Tibial nerve (tissue), 4 donors: ENCODE data around the gene PER1. TPM values are rescaled to one million over a fixed set of nuclear protein-coding genes. Genes with fewer than 3 reads are reported as not detected.
A peak's percentile ranks its signal among the peaks of the same experiment; 100 is the strongest.

Experiments used
- DNase-seq, 2 donors: peaks; one replicate each; pipeline ENCODE4 v3.0.0-alpha.2; 2019; ENCODE audit warnings: low spot score in 2 of 2
- H3K27ac ChIP-seq, 4 donors: fragments of 200-600 bp; sonication (generic) in 3 of 4; one replicate each; pipeline ENCODE4 v1.5.1; 2017 to 2019; ENCODE audit warnings: mild to moderate bottlenecking in 1 of 4
- H3K27me3 ChIP-seq, 2 donors: fragments of 200-600 bp; sonication (generic) in 1 of 2; one replicate each; pipeline versions ENCODE4 v1.5.1 to v1.6.0; 2017 to 2019
- H3K36me3 ChIP-seq, 3 donors: fragments of 200-600 bp; sonication (generic); one replicate each; pipeline ENCODE4 v1.5.1; 2018 to 2019
- H3K4me1 ChIP-seq, 4 donors: fragments of 200-600 bp; sonication (generic) in 3 of 4; one replicate each; pipeline ENCODE4 v1.5.1; 2017 to 2019
- H3K4me3 ChIP-seq, 4 donors: fragments of 200-600 bp; sonication (generic) in 3 of 4; one replicate each; pipeline ENCODE4 v1.5.1; 2017 to 2019; ENCODE audit warnings: mild to moderate bottlenecking in 1 of 4, moderate library complexity in 1 of 4
- H3K9me3 ChIP-seq, 4 donors: fragments of 200-600 bp; sonication (generic) in 3 of 4; one replicate each; pipeline ENCODE4 v1.5.1; 2017 to 2019
- CTCF ChIP-seq, 5 experiments: fragments of 200-600 bp in 3 of 5; fragments of 450-650 bp in 2 of 5; sonication (generic) in 3 of 5; IDR thresholded peaks; one replicate each; pipeline ENCODE4 v1.5.1; 2016 to 2019; ENCODE audit warnings: antibody characterized with exemption in 5 of 5, mild to moderate bottlenecking in 3 of 5, moderate library complexity in 2 of 5
- EP300 ChIP-seq, 2 donors: sonication (generic); formaldehyde crosslinking; IDR thresholded peaks; one replicate each; pipeline ENCODE4 v1.6.1; 2017; ENCODE audit warnings: antibody characterized with exemption in 2 of 2, mild to moderate bottlenecking in 1 of 2
- POLR2A ChIP-seq, 2 donors: fragments of 450-650 bp; IDR thresholded peaks; one replicate each; pipeline ENCODE4 v1.6.1; 2017; ENCODE audit warnings: antibody characterized with exemption in 2 of 2, mild to moderate bottlenecking in 2 of 2, moderate library complexity in 2 of 2
- WGBS, 2 donors: methylation state at CpG; one replicate each; pipeline ENCODE4 v1.1.5; 2018; 5-methylcytosine and 5-hydroxymethylcytosine counted together
- total RNA-seq, 4 donors: library from RNA; depleted of rRNA; stranded (reverse); fragments of >200 nt; gene quantifications; one replicate each; pipeline ENCODE4 v1.1.0, GENCODE V29; 2016

Gene PER1
- total RNA-seq, 4 donors from 2014 or later: 157 to 328 (median 204) TPM

GRCh38 chr17:8118769-8119580 is 33.2 kb downstream of the PER1 start:
- Histone ChIP-seq H3K36me3 (no peaks in the 10 kb centered on the region), H3K4me1 (peaks cover 0 to 64% (median 42%) of the 10 kb centered on the region in 4 donors), H3K9me3 (no peaks in the 10 kb centered on the region), H3K27ac (peak overlapping the region; percentile 79 to 94 (median 86)), H3K4me3 (peak overlapping the region; percentile 49 to 86 (median 62)), H3K27me3 (peaks cover 0 to 24% of the 10 kb centered on the region in 2 donors)
- TF ChIP-seq POLR2A (IDR thresholded peaks at IDR 0.05) (peak in 1 of 2 donors; percentile 11), EP300 (IDR thresholded peaks at IDR 0.05) (peak; percentile 19 to 32), CTCF (IDR thresholded peaks at IDR 0.05) (peak; percentile 87 to 96 (median 94))
- peak; percentile 81 to 86 for DNase-seq
- 0% methylated on average over 24 to 38 of the region's 38 CpGs for WGBS, 2 donors

GRCh38 chr17:8117980-8118768 is 34.0 kb downstream of the PER1 start, which contains the start of gene ALOXE3:
ALOXE3 (minus strand) TSS chr17:8118514; CDS start chr17:8117990, 524 bp downstream.
- TF ChIP-seq POLR2A (IDR thresholded peaks at IDR 0.05) (no peak), CTCF (IDR thresholded peaks at IDR 0.05) (no peak), EP300 (IDR thresholded peaks at IDR 0.05) (no peak)
- Histone ChIP-seq H3K4me3 (peak within 1 kb of the TSS; percentile 49 to 86 (median 62)), H3K27me3 (peaks cover 0 to 32% of the 10 kb centered on the region in 2 donors), H3K36me3 (no peaks in the 10 kb centered on the region), H3K9me3 (no peaks in the 10 kb centered on the region), H3K27ac (peak within 1 kb of the TSS; percentile 79 to 94 (median 86)), H3K4me1 (peaks cover 0 to 56% (median 37%) of the 10 kb centered on the region in 4 donors)
- 0% methylated on average over 30 to 33 of the region's 33 CpGs for WGBS, 2 donors
- DNase-seq: peak in 1 of 2 donors; percentile 35

- Histone ChIP-seq H3K9me3 (no peaks in the 10 kb centered on the region), H3K27me3 (peaks cover 0 to 39% of the 10 kb centered on the region in 2 donors), H3K4me1 (peaks cover 0 to 49% (median 33%) of the 10 kb centered on the region in 4 donors), H3K36me3 (no peaks in the 10 kb centered on the region), H3K27ac (peak overlapping the region in 3 of 4 donors; percentile 79 to 94 (median 82)), H3K4me3 (peak overlapping the region in 3 of 4 donors; percentile 49 to 86 (median 63))
- TF ChIP-seq EP300 (IDR thresholded peaks at IDR 0.05) (no peak), CTCF (IDR thresholded peaks at IDR 0.05) (no peak), POLR2A (IDR thresholded peaks at IDR 0.05) (no peak)
- DNase-seq: no peak
- 8 to 10% methylated on average over 18 of the region's 18 CpGs for WGBS, 2 donors
These were observed 34.7 kb downstream of the PER1 start for GRCh38 chr17:8117367-8117979.

GRCh38 chr17:8116776-8117175 is 35.4 kb downstream of the PER1 start:
- Histone ChIP-seq H3K4me1 (peaks cover 0 to 42% (median 29%) of the 10 kb centered on the region in 4 donors), H3K36me3 (no peaks in the 10 kb centered on the region), H3K9me3 (no peaks in the 10 kb centered on the region), H3K4me3 (no peak overlapping the region), H3K27ac (no peak overlapping the region), H3K27me3 (peaks cover 0 to 46% of the 10 kb centered on the region in 2 donors)
- WGBS, 2 donors: 65 to 66% methylated on average over 18 of the region's 18 CpGs
- TF ChIP-seq POLR2A (IDR thresholded peaks at IDR 0.05) (no peak), CTCF (IDR thresholded peaks at IDR 0.05) (no peak), EP300 (IDR thresholded peaks at IDR 0.05) (no peak)
- no peak for DNase-seq
